ENCODE data around the gene NMRK2. TPM values are rescaled to one million over a fixed set of nuclear protein-coding genes. Genes with fewer than 3 reads are reported as not detected.
A peak's percentile ranks its signal among the peaks of the same experiment; 100 is the strongest.

The NMRK2 gene
- total and polyA plus RNA-seq, 2 of the 13 experiments (the other 11 are each of a cell fraction or from before 2014, with no cell fraction given) = not detected

- TF ChIP-seq ZNF740 (CRISPR knock-in tag; IDR thresholded peaks at IDR 0.05) = no peak
- peak; percentile 92 for TF ChIP-seq CREB1 (IDR thresholded peaks at IDR 0.05)
- TF ChIP-seq CREB1 (CRISPR knock-in tag; IDR thresholded peaks at IDR 0.05) = peak; percentile 86
- peak; percentile 75; the same call in 1 of the 2 replicates for TF ChIP-seq ZNF710 (CRISPR knock-in tag; IDR thresholded peaks at IDR 0.05; ENCODE audit: borderline replicate concordance)
- TF ChIP-seq ZSCAN22 (CRISPR knock-in tag; IDR thresholded peaks at IDR 0.05) = no peak
- TF ChIP-seq RERE (CRISPR knock-in tag; IDR thresholded peaks at IDR 0.05; ENCODE audit: low read depth) = no peak
- no peak; the same call in 1 of the 2 replicates for TF ChIP-seq HNF4A (CRISPR knock-in tag; IDR thresholded peaks at IDR 0.05)
- no peak; the same call in none of the 2 replicates for TF ChIP-seq ZNF605 (CRISPR knock-in tag; IDR thresholded peaks at IDR 0.05)
- TF ChIP-seq SALL2 (CRISPR knock-in tag; IDR thresholded peaks at IDR 0.05) = peak; percentile 92
- no peak; the same call in 1 of the 2 replicates for TF ChIP-seq ZNF773 (CRISPR knock-in tag; IDR thresholded peaks at IDR 0.05; ENCODE audit: borderline replicate concordance)
- TF ChIP-seq STAT5B (CRISPR knock-in tag; IDR thresholded peaks at IDR 0.05) = peak; percentile 75; the same call in 1 of the 2 replicates
- peak; percentile 58; the same call in 1 of the 2 replicates for TF ChIP-seq HOXA7 (CRISPR knock-in tag; IDR thresholded peaks at IDR 0.05)
- peak; percentile 99 for TF ChIP-seq SPEN (CRISPR knock-in tag; IDR thresholded peaks at IDR 0.05; ENCODE audit: low read depth)
- TF ChIP-seq ZBED4 (CRISPR knock-in tag; IDR thresholded peaks at IDR 0.05; ENCODE audit: borderline replicate concordance) = peak; percentile 65; the same call in 1 of the 2 replicates
- TF ChIP-seq POLR2A (IDR thresholded peaks at IDR 0.05; ENCODE audit: insufficient read depth in 1 of 2, low read depth in 2 of 2, low read length in 2 of 2) = peak; percentile 99
- TF ChIP-seq FOXK2 (IDR thresholded peaks at IDR 0.05) = no peak
- peak; percentile 90 for TF ChIP-seq SP4 (CRISPR knock-in tag; IDR thresholded peaks at IDR 0.05)
Observed at GRCh38 chr19:3984908-3985642, 52.2 kb downstream of the NMRK2 start, which contains the start of gene EEF2 (continued).
